Hepatic stellate cell (primary cell): ENCODE results near the gene MPIG6B.

ENCODE experiments used
- DNase-seq: peaks from one replicate; pipeline ENCODE4 v3.0.0; 2011; ENCODE audit warnings: low spot score

The MPIG6B gene

DNA sequence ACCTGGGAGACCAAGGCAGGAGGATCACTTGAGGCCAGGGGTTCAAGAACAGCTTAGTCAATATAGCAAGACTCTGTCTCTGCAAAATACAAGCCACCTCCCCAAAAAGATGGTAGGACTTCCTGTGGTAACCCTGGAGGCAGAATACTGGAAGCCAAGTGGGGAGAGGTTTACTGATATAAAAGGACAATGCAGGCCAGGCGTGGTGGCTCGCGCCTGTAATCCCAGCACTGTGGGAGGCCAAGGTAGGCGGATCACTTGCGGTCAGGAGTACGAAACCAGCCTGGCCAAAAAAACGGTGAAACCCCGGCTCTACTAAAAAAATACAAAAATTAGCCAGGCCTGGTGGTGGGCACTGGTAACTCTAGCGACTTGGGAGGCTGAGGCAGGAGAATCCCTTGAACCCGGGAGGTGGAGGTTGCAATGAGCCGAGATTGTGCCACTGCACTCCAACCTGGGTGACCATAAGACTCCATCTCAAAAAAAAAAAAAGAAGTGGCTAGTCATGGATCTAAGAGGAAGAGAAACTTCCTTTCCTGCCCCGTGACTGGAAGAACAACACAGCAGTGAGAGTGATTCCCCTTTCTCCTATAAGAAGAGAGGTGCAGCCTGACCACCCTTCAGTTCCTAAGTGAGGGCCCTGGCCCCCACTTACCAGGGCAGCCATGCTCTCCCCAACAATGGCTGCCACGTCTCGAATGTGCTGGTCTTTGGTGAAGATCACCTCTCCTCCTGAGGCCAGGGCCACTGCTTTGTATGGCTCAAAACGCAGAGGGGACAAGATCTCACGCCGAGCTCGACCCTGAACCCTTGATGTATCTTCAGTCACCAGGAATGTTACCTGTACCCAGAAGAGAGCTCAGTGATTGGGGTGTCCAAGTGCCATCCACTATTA, 45.4 kb downstream of the MPIG6B start:
- DNase-seq = no peak

DNA sequence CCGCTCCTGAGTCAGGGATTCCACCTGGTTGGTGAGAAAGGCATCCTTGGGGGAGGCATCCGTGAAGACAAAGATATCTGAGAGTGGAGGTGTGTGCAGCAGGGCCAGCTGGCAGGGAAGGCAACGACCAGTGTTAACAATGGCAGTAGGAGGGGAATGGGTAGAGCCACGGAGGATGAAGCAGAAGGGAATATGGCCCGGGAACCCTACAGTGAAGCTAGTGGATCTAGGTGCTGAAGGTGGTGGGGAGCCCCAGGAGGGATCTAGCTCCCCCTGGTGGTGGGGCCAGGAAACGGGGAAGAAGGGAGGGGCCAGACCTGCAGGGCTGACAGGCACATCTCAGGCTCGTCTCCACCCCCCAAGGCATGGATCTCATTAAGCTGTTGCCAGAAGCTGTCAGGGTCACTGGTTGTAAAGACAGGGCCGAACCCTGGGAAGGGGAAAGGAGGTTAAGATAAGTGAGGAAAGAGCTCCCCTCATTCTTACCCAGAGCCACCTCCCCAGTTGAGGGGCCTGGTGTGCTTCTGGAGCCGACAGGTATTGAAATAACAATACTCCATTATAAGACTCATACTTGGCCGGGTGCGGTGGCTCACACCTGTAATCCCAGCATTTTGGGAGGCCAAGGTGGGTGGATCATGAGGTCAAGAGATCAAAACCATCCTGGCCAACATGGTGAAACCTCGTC, 46.7 kb downstream of the MPIG6B start:
- peak; percentile 87 for DNase-seq

DNA sequence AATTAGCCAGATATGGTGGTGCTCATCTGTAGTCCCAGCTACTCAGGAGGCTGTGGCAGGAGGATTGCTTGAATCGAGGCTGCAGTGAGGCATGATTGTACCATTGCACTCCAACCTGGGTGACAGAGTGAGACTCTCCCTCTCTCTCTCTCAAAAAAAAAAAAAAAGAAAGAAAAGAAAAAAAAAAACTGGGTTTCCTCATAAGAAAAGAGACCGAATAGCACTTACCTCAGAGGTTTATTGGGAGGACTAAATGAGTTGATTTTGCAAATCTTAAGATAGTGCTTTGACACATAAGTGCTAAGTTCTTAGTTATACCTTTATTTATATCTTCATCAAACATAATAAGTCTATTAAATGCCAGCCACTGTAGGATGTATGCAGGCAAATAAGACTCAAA, 47.7 kb downstream of the MPIG6B start:
- DNase-seq = no peak

DNA sequence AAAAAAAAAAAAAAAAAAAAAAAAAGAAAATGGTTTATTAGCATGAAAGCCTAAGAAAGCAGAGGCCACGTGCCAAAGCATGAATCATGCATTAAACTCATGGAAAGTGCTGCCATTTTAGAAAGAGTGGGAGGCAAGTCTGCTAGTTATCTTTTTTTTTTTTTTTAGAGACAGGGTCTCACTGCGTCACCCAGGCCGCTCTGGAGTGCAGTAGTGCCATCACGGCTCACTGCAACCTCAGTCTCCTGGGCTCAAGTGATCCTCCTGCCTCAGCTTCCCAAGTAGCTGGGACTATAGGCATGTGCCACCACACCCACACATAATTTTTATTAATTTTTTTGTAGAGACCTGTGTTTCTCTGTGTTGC, 48.8 kb downstream of the MPIG6B start:
- no peak for DNase-seq

DNA sequence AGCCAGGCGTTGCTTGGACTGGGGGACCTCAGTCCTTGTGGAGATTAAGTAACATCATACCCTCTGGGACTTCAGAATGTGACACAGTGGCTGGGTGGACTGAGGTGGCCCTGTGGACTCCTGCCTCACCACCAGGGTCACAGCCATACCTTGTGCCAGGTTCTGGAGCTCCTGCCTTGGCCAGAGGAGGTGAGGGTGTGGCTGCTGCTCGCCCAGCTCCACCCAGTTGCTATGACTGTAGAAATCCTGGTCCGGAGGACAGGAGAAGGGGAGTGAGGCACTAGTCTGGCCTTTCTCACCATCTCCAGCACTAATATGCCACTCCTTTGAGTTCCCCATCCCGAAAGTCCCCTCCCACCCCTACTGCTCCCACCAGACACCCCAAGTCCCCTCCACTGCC, 52.0 kb downstream of the MPIG6B start:
- DNase-seq = no peak

DNA sequence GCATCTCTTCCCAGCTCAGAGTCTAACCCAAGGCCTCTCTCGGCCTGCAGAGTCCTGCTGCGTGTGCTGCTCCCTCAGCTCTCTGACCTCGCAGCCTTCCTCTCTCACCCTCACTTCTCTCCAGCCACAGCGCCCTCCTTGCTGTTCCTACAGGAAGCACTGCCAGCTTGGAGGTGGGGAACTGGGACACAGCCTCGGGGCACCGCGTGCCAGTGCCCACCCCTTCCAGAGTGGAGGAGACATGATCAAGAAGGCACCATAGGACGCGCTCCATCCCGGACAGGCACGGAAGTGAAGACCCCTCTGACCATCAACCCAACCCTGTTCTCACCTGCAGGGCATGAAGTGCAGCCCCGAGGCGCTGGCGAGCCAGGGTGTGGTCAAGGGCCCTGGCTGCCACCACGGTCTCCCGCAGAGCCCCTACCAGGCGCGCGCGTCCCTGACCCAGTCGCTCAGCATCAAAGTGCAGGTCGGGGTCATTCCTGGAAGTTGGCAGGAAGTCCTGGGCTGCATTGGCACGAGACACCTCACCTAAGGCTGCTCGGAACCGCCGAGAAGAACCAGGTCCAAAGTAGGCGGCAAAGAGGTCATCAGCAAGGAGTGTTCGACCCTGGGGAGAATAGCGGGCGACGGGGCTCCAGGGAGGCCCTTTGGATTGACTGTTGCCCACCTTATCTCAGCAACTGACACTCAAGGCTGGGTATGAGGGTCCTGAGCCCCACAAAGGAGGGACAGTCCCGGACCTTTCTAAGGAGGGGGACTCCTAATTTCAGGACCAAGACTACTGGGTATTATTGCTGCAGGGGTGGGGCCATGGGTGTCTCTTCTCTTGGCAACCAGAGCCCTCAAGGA, 52.7 kb downstream of the MPIG6B start:
- no peak for DNase-seq
